Natural killer cell (primary cell): ENCODE data around the gene EFNB2. TPM values are rescaled to one million over a fixed set of nuclear protein-coding genes. Genes with fewer than 3 reads are reported as not detected.

Source experiments
- ATAC-seq, 3 donors: fragments of 150-1000 bp in 2 of 3; fragments of 200-7000 bp in 1 of 3; cut with Tn5 transposase; 1 replicate in 1 of 3; 2 replicates in 2 of 3; pipeline ENCODE4 v1.10.0; 2021; ENCODE audit warnings: mild to moderate bottlenecking in 2 of 3, moderate library complexity in 2 of 3
- DNase-seq, 2 donors: peaks; one replicate each; pipeline versions ENCODE4 v3.0.0 to v3.0.0-alpha.2; 2013 to 2021; ENCODE audit warnings: mixed read lengths in 1 of 2
- H3K27ac ChIP-seq: one replicate; pipeline ENCODE4 v1.5.1; 2013; ENCODE audit warnings: mild to moderate bottlenecking, low read length
- H3K27me3 ChIP-seq: one replicate; pipeline ENCODE4 v1.6.1; 2013; ENCODE audit warnings: low read length; ENCODE audit not compliant: control insufficient read depth, insufficient read depth
- H3K36me3 ChIP-seq: one replicate; pipeline ENCODE4 v1.6.1; 2013; ENCODE audit warnings: low read length; ENCODE audit not compliant: control insufficient read depth, insufficient read depth
- H3K4me1 ChIP-seq: one replicate; pipeline ENCODE4 v1.6.1; 2013; ENCODE audit warnings: low read length; ENCODE audit not compliant: control insufficient read depth, insufficient read depth
- H3K4me3 ChIP-seq: one replicate; pipeline ENCODE4 v1.5.1; 2013; ENCODE audit warnings: low read length
- H3K9me3 ChIP-seq: one replicate; pipeline ENCODE4 v1.6.1; 2013; ENCODE audit warnings: low read length; ENCODE audit not compliant: control insufficient read depth, insufficient read depth
- H3K27ac Mint-ChIP-seq, 2 donors: one replicate each; pipeline ENCODE4 v1.8.0; 2022; ENCODE audit warnings: mild to moderate bottlenecking in 2 of 2, mixed read lengths in 2 of 2, moderate library complexity in 1 of 2
- H3K27me3 Mint-ChIP-seq, 2 donors: one replicate each; pipeline ENCODE4 v1.8.0; 2022; ENCODE audit warnings: low read depth in 2 of 2, mixed read lengths in 2 of 2
- H3K36me3 Mint-ChIP-seq: one replicate; pipeline ENCODE4 v1.8.0; 2022; ENCODE audit warnings: mixed read lengths
- H3K4me1 Mint-ChIP-seq, 2 donors: one replicate each; pipeline ENCODE4 v1.8.0; 2022; ENCODE audit warnings: mixed read lengths in 2 of 2
- H3K4me3 Mint-ChIP-seq: one replicate; pipeline ENCODE4 v1.8.0; 2022; ENCODE audit warnings: mild to moderate bottlenecking, moderate library complexity, mixed read lengths
- H3K9me3 Mint-ChIP-seq, 2 donors: one replicate each; pipeline ENCODE4 v1.8.0; 2022; ENCODE audit warnings: mixed read lengths in 2 of 2
- CTCF ChIP-seq: fragments of 200-600 bp; IDR thresholded peaks from one replicate; pipeline ENCODE4 v1.8.0; 2022; ENCODE audit warnings: antibody characterized with exemption
- WGBS: methylation state at CpG from one replicate; pipeline ENCODE4 v1.1.7; 2013; ENCODE audit warnings: missing lambda C conversion rate; ENCODE audit not compliant: insufficient coverage; 5-methylcytosine and 5-hydroxymethylcytosine counted together
- intact Hi-C: fragments of 100-400 bp; cut with micrococcal nuclease; formaldehyde crosslinking; loops from one replicate; pipeline ENCODE4 v1.14.2; 2022
- total RNA-seq, 4 donors: library from RNA; stranded (reverse); fragments of 120-200 nt in 1 of 4; gene quantifications; one replicate each; pipeline versions ENCODE4 v1.2.3 to v1.2.4, GENCODE V29; 2013 to 2022

Gene EFNB2
- total RNA-seq, 3 donors from 2014 or later (not counting 1 experiment from before 2014, with no cell fraction given), result 0.16 to 0.33 (median 0.33) TPM

- Histone ChIP-seq H3K9me3 (no peaks in the 10 kb centered on the region), H3K4me1 (no peaks in the 10 kb centered on the region), H3K27ac (no peak overlapping the region), H3K4me3 (no peak overlapping the region), H3K27me3 (no peaks in the 10 kb centered on the region), H3K36me3 (no peaks in the 10 kb centered on the region)
- WGBS, result 79% methylated on average over 16 of the region's 16 CpGs
- Mint-ChIP-seq H3K36me3 (no peaks in the 10 kb centered on the region), H3K4me3 (no peak overlapping the region), H3K9me3 (no peaks in the 10 kb centered on the region), H3K27me3 (peaks cover 0 to 3% of the 10 kb centered on the region in 2 donors), H3K27ac (no peak overlapping the region), H3K4me1 (no peaks in the 10 kb centered on the region)
- no peak for ATAC-seq
- TF ChIP-seq CTCF, result no peak
- no peak for DNase-seq
- intact Hi-C loops, result no loop called here
These were observed 63.4 kb downstream of the EFNB2 start for GRCh38 chr13:106471957-106472543.

- Mint-ChIP-seq H3K4me3 (no peak overlapping the region), H3K4me1 (no peaks in the 10 kb centered on the region), H3K27me3 (peaks cover 0 to 3% of the 10 kb centered on the region in 2 donors), H3K9me3 (no peaks in the 10 kb centered on the region), H3K36me3 (no peaks in the 10 kb centered on the region), H3K27ac (no peak overlapping the region)
- Histone ChIP-seq H3K9me3 (no peaks in the 10 kb centered on the region), H3K4me3 (no peak overlapping the region), H3K36me3 (no peaks in the 10 kb centered on the region), H3K27ac (no peak overlapping the region), H3K4me1 (no peaks in the 10 kb centered on the region), H3K27me3 (no peaks in the 10 kb centered on the region)
- DNase-seq, result no peak
- no peak for TF ChIP-seq CTCF
- no peak for ATAC-seq
- intact Hi-C loops, result no loop called here
- 79% methylated on average over 6 of the region's 7 CpGs for WGBS
These were observed 64.9 kb downstream of the EFNB2 start for GRCh38 chr13:106470576-106470975.

- Histone ChIP-seq H3K9me3 (no peaks in the 10 kb centered on the region), H3K4me3 (no peak overlapping the region), H3K36me3 (no peaks in the 10 kb centered on the region), H3K4me1 (no peaks in the 10 kb centered on the region), H3K27me3 (no peaks in the 10 kb centered on the region), H3K27ac (no peak overlapping the region)
- ATAC-seq (no peak), DNase-seq (no peak)
- Mint-ChIP-seq H3K9me3 (no peaks in the 10 kb centered on the region), H3K27me3 (peaks cover 0 to 3% of the 10 kb centered on the region in 2 donors), H3K27ac (no peak overlapping the region), H3K4me1 (no peaks in the 10 kb centered on the region), H3K36me3 (no peaks in the 10 kb centered on the region), H3K4me3 (no peak overlapping the region)
- 88% methylated on average over 20 of the region's 20 CpGs for WGBS
- intact Hi-C loops, result no loop called here
- no peak for TF ChIP-seq CTCF
These were observed 66.5 kb downstream of the EFNB2 start for GRCh38 chr13:106468744-106469590.
